Suppressor macrophage (primary cell): ENCODE data around the gene DENND11.
A peak's percentile ranks its signal among the peaks of the same experiment; 100 is the strongest.
"Not testable (repeated sequence)": the region's sequence is repeated elsewhere in the genome, so short reads cannot be mapped to it uniquely, and the experiment has no call there.

Source experiments
- DNase-seq, 4 experiments: peaks; one replicate each; pipeline ENCODE4 v3.0.0-alpha.2; 2020 to 2022

The DENND11 gene

GRCh38 chr7:141706239-141707064, 4.5 kb upstream of the DENND11 start:
- DNase-seq: no peak

GRCh38 chr7:141704741-141705140, 2.8 kb upstream of the DENND11 start:
- DNase-seq: no peak

- no peak for DNase-seq
Measured at GRCh38 chr7:141704112-141704511, 2.1 kb upstream of the DENND11 start.

- no peak for DNase-seq
Measured at GRCh38 chr7:141702892-141703291, 926 bp upstream of the DENND11 start.

- DNase-seq: peak; percentile 21 to 46 (median 34)
Measured at GRCh38 chr7:141701489-141702046, 398 bp downstream of the DENND11 start.

- DNase-seq: peak; percentile 23 to 60 (median 44)
Measured at GRCh38 chr7:141700848-141701371, 1.1 kb downstream of the DENND11 start.

- no peak for DNase-seq
Measured at GRCh38 chr7:141700296-141700847, 1.6 kb downstream of the DENND11 start.

GRCh38 chr7:141699860-141700259, 2.1 kb downstream of the DENND11 start:
- DNase-seq: no peak

- peak in 3 of 4 experiments; percentile 33 to 73 (median 39) for DNase-seq
Measured at GRCh38 chr7:141698247-141699015, 3.5 kb downstream of the DENND11 start.

- DNase-seq: no peak
Measured at GRCh38 chr7:141697211-141697871, 4.6 kb downstream of the DENND11 start.

- DNase-seq: peak; percentile 63 to 76 (median 72)
Measured at GRCh38 chr7:141696348-141696747, 5.6 kb downstream of the DENND11 start.

GRCh38 chr7:141695803-141696289, 6.1 kb downstream of the DENND11 start:
- DNase-seq: no peak

- no peak for DNase-seq
Measured at GRCh38 chr7:141693082-141693481, 8.9 kb downstream of the DENND11 start.

- DNase-seq: no peak
Measured at GRCh38 chr7:141691961-141692360, 10.0 kb downstream of the DENND11 start.

GRCh38 chr7:141691540-141691939, 10.4 kb downstream of the DENND11 start:
- DNase-seq: no peak

GRCh38 chr7:141689072-141689825, 12.7 kb downstream of the DENND11 start:
- DNase-seq: not testable (repeated sequence)

GRCh38 chr7:141688043-141688442, 13.9 kb downstream of the DENND11 start:
- no peak for DNase-seq

GRCh38 chr7:141686670-141687069, 15.3 kb downstream of the DENND11 start:
- DNase-seq: no peak

GRCh38 chr7:141686074-141686473, 15.9 kb downstream of the DENND11 start:
- no peak for DNase-seq

- no peak for DNase-seq
Measured at GRCh38 chr7:141685285-141686023, 16.5 kb downstream of the DENND11 start.

GRCh38 chr7:141679014-141679413, 23.0 kb downstream of the DENND11 start:
- DNase-seq: no peak
